Ectodermal cell (in vitro differentiated cells): Measurements from ENCODE around the gene LONP2.
"Not testable (repeated sequence)": the region's sequence is repeated elsewhere in the genome, so short reads cannot be mapped to it uniquely, and the experiment has no call there.

ENCODE experiments used
- H3K27ac ChIP-seq: 2 replicates; pipeline ENCODE4 v1.7.0; 2013; ENCODE audit warnings: mild to moderate bottlenecking, low read depth, low read length; ENCODE audit not compliant: insufficient read depth, poor library complexity, severe bottlenecking
- H3K27me3 ChIP-seq: 2 replicates; pipeline ENCODE4 v1.7.0; 2013; ENCODE audit warnings: mild to moderate bottlenecking, low read length; ENCODE audit not compliant: insufficient read depth, control insufficient read depth, poor library complexity, severe bottlenecking
- H3K36me3 ChIP-seq: one replicate; pipeline ENCODE4 v1.7.0; 2013; ENCODE audit warnings: low read length; ENCODE audit not compliant: control insufficient read depth, insufficient read depth
- H3K4me1 ChIP-seq: one replicate; pipeline ENCODE4 v1.7.0; 2013; ENCODE audit warnings: low read length; ENCODE audit not compliant: control insufficient read depth, insufficient read depth
- H3K4me3 ChIP-seq: 2 replicates; pipeline ENCODE4 v1.7.0; 2013; ENCODE audit warnings: low read depth, low read length, control low read depth; ENCODE audit not compliant: insufficient read depth
- H3K9me3 ChIP-seq: 2 replicates; pipeline ENCODE4 v1.7.0; 2013; ENCODE audit warnings: mild to moderate bottlenecking, low read length, moderate library complexity; ENCODE audit not compliant: control insufficient read depth
- WGBS, 2 experiments: methylation state at CpG; one replicate each; pipeline ENCODE4 v1.1.7; 2013; ENCODE audit warnings: missing lambda C conversion rate in 2 of 2; 5-methylcytosine and 5-hydroxymethylcytosine counted together

The LONP2 gene

GRCh38 chr16:48352648-48353390, 108.7 kb downstream of the LONP2 start:
- Histone ChIP-seq H3K4me1 (no peaks in the 10 kb centered on the region), H3K4me3 (no peak overlapping the region), H3K27me3 (no peaks in the 10 kb centered on the region), H3K36me3 (peaks cover 2% of the 10 kb centered on the region), H3K9me3 (no peaks in the 10 kb centered on the region), H3K27ac (no peak overlapping the region)
- WGBS, 2 experiments = 93 to 95% methylated on average over 7 of the region's 7 CpGs

GRCh38 chr16:48353565-48354163, 109.6 kb downstream of the LONP2 start:
- Histone ChIP-seq H3K27me3 (no peaks in the 10 kb centered on the region), H3K4me3 (no peak overlapping the region), H3K27ac (no peak overlapping the region), H3K4me1 (no peaks in the 10 kb centered on the region), H3K36me3 (peaks cover 2% of the 10 kb centered on the region), H3K9me3 (no peaks in the 10 kb centered on the region)
- 16 to 22% methylated on average over 6 of the region's 7 CpGs for WGBS, 2 experiments

- H3K9me3 ChIP-seq, H3K36me3 ChIP-seq, H3K27ac ChIP-seq, H3K4me3 ChIP-seq, H3K4me1 ChIP-seq, H3K27me3 ChIP-seq: not testable (repeated sequence)
- WGBS, 2 experiments = 95 to 99% methylated on average over 5 of the region's 5 CpGs
These were observed 110.3 kb downstream of the LONP2 start for GRCh38 chr16:48354385-48354784.

- H3K27me3 ChIP-seq = no peaks in the 10 kb centered on the region
- 95 to 97% methylated on average over 11 of the region's 11 CpGs for WGBS, 2 experiments
- peaks cover 2% of the 10 kb centered on the region for H3K36me3 ChIP-seq
- H3K9me3 ChIP-seq = no peaks in the 10 kb centered on the region
- no peaks in the 10 kb centered on the region for H3K4me1 ChIP-seq
- no peak overlapping the region for H3K4me3 ChIP-seq
- H3K27ac ChIP-seq = no peak overlapping the region
These were observed 111.1 kb downstream of the LONP2 start for GRCh38 chr16:48354877-48355855.

GRCh38 chr16:48356633-48357376, 112.7 kb downstream of the LONP2 start:
- Histone ChIP-seq H3K9me3 (no peaks in the 10 kb centered on the region), H3K27ac (no peak overlapping the region), H3K4me3 (no peak overlapping the region), H3K4me1 (no peaks in the 10 kb centered on the region), H3K27me3 (no peaks in the 10 kb centered on the region), H3K36me3 (peaks cover 2% of the 10 kb centered on the region)
- WGBS, 2 experiments = 100% methylated on average over 3 to 4 of the region's 4 CpGs

- no peak overlapping the region for H3K27ac ChIP-seq
- H3K9me3 ChIP-seq = no peaks in the 10 kb centered on the region
- no peaks in the 10 kb centered on the region for H3K36me3 ChIP-seq
- 90 to 95% methylated on average over 2 to 3 of the region's 3 CpGs for WGBS, 2 experiments
- H3K4me1 ChIP-seq = no peaks in the 10 kb centered on the region
- no peak overlapping the region for H3K4me3 ChIP-seq
- no peaks in the 10 kb centered on the region for H3K27me3 ChIP-seq
These were observed 114.3 kb downstream of the LONP2 start for GRCh38 chr16:48358419-48358818.

GRCh38 chr16:48359983-48360382, 115.9 kb downstream of the LONP2 start:
- Histone ChIP-seq H3K36me3 (no peaks in the 10 kb centered on the region), H3K9me3 (no peaks in the 10 kb centered on the region)
- WGBS, 2 experiments = 92 to 94% methylated on average over 2 of the region's 2 CpGs

GRCh38 chr16:48361012-48361411, 116.9 kb downstream of the LONP2 start:
- Histone ChIP-seq H3K4me3 (no peak overlapping the region), H3K27ac (no peak overlapping the region), H3K36me3 (no peaks in the 10 kb centered on the region), H3K27me3 (no peaks in the 10 kb centered on the region), H3K9me3 (no peaks in the 10 kb centered on the region), H3K4me1 (peaks cover 12% of the 10 kb centered on the region)
- 88 to 93% methylated on average over 3 of the region's 3 CpGs for WGBS, 2 experiments

More at GRCh38 chr16:48359983-48360382, 115.9 kb downstream of the LONP2 start:
- Histone ChIP-seq H3K27ac (no peak overlapping the region), H3K4me1 (peaks cover 6% of the 10 kb centered on the region), H3K4me3 (no peak overlapping the region), H3K27me3 (no peaks in the 10 kb centered on the region)

GRCh38 chr16:48361540-48362144, 117.5 kb downstream of the LONP2 start:
- Histone ChIP-seq H3K27ac (no peak overlapping the region), H3K4me3 (no peak overlapping the region), H3K27me3 (no peaks in the 10 kb centered on the region), H3K9me3 (no peaks in the 10 kb centered on the region), H3K36me3 (no peaks in the 10 kb centered on the region), H3K4me1 (peaks cover 14% of the 10 kb centered on the region)
- 96 to 97% methylated on average over 12 of the region's 12 CpGs for WGBS, 2 experiments
